WTC11 (cell line): ENCODE data around the gene CCM2. TPM values are rescaled to one million over a fixed set of nuclear protein-coding genes. Genes with fewer than 3 reads are reported as not detected.

Experiments
- CREB1 ChIP-seq: sonication (generic); formaldehyde crosslinking; IDR thresholded peaks from 2 replicates; pipeline ENCODE4 v1.8.0; 2023; ENCODE audit warnings: mild to moderate bottlenecking, missing genetic modification reagents
- ETV6 ChIP-seq: sonication (generic); formaldehyde crosslinking; IDR thresholded peaks from 2 replicates; pipeline ENCODE4 v1.8.1; 2022; ENCODE audit warnings: mild to moderate bottlenecking, missing genetic modification reagents
- FOXJ3 ChIP-seq: sonication (generic); formaldehyde crosslinking; IDR thresholded peaks from 2 replicates; pipeline ENCODE4 v1.9.0; 2021; ENCODE audit warnings: missing genetic modification reagents, mild to moderate bottlenecking, borderline replicate concordance
- HMGA2 ChIP-seq: fragments of 250-450 bp; sonication (Bioruptor Pico); IDR thresholded peaks from 2 replicates; pipeline ENCODE4 v1.4.0; 2021; ENCODE audit warnings: mild to moderate bottlenecking, moderate library complexity
- JAZF1 ChIP-seq: fragments of 250-450 bp; sonication (Bioruptor Pico); IDR thresholded peaks from 2 replicates; pipeline ENCODE4 v1.9.0; 2021; ENCODE audit warnings: moderate library complexity, mild to moderate bottlenecking, inconsistent platforms
- NFE2L1 ChIP-seq: sonication (generic); formaldehyde crosslinking; IDR thresholded peaks from 2 replicates; pipeline ENCODE4 v1.8.1; 2023; ENCODE audit warnings: missing genetic modification reagents
- PRRX2 ChIP-seq: fragments of 250-450 bp; sonication (Bioruptor Pico); IDR thresholded peaks from 2 replicates; pipeline ENCODE4 v1.8.0; 2021; ENCODE audit warnings: mild to moderate bottlenecking
- SMAD4 ChIP-seq: sonication (generic); formaldehyde crosslinking; IDR thresholded peaks from 2 replicates; pipeline ENCODE4 v1.8.0; 2022; ENCODE audit warnings: mild to moderate bottlenecking, missing genetic modification reagents
- SP1 ChIP-seq: sonication (generic); formaldehyde crosslinking; conservative IDR thresholded peaks from 2 replicates; pipeline ENCODE4 v1.8.1; 2022; ENCODE audit warnings: missing genetic modification reagents
- total RNA-seq: library from RNA; stranded (reverse); gene quantifications from 3 replicates; pipeline ENCODE4 v1.2.3, GENCODE V29; 2021
- TF ChIP-seq, protein P1 (sequence below): sonication (generic); formaldehyde crosslinking; conservative IDR thresholded peaks from 2 replicates; pipeline ENCODE4 v1.8.1; 2023; ENCODE audit warnings: mild to moderate bottlenecking, low read depth, missing genetic modification reagents, moderate library complexity
- TF ChIP-seq, protein P2 (sequence below): fragments of 250-450 bp; sonication (Bioruptor Pico); IDR thresholded peaks from 2 replicates; pipeline ENCODE4 v1.9.0; 2021; ENCODE audit warnings: moderate library complexity, mild to moderate bottlenecking, inconsistent platforms, borderline replicate concordance
- TF ChIP-seq, protein P3 (sequence below): sonication (generic); formaldehyde crosslinking; IDR thresholded peaks from 2 replicates; pipeline ENCODE4 v1.8.1; 2022; ENCODE audit warnings: low read depth, mild to moderate bottlenecking, moderate library complexity, missing genetic modification reagents, borderline replicate concordance
- TF ChIP-seq, protein P4 (sequence below): fragments of 250-450 bp; sonication (Bioruptor Pico); IDR thresholded peaks from 2 replicates; pipeline ENCODE4 v1.9.0; 2021; ENCODE audit warnings: mild to moderate bottlenecking, borderline replicate concordance
- TF ChIP-seq, protein P5 (sequence below): sonication (generic); formaldehyde crosslinking; IDR thresholded peaks from 2 replicates; pipeline ENCODE4 v1.8.0; 2022; ENCODE audit warnings: mild to moderate bottlenecking, missing genetic modification reagents
- TF ChIP-seq, protein P6 (sequence below): sonication (generic); formaldehyde crosslinking; IDR thresholded peaks from 2 replicates; pipeline ENCODE4 v1.8.1; 2023; ENCODE audit warnings: mild to moderate bottlenecking, moderate library complexity, missing genetic modification reagents
- TF ChIP-seq, protein P7 (sequence below): fragments of 250-450 bp; sonication (Bioruptor Pico); IDR thresholded peaks from 2 replicates; pipeline ENCODE4 v1.9.0; 2021; ENCODE audit warnings: mild to moderate bottlenecking
- TF ChIP-seq, protein P8 (sequence below): sonication (generic); formaldehyde crosslinking; IDR thresholded peaks from 2 replicates; pipeline ENCODE4 v1.8.1; 2023; ENCODE audit warnings: mild to moderate bottlenecking, missing genetic modification reagents, borderline replicate concordance

CCM2 gene
- total RNA-seq, 1 experiment from 2014 or later = 32.7 TPM

DNA sequence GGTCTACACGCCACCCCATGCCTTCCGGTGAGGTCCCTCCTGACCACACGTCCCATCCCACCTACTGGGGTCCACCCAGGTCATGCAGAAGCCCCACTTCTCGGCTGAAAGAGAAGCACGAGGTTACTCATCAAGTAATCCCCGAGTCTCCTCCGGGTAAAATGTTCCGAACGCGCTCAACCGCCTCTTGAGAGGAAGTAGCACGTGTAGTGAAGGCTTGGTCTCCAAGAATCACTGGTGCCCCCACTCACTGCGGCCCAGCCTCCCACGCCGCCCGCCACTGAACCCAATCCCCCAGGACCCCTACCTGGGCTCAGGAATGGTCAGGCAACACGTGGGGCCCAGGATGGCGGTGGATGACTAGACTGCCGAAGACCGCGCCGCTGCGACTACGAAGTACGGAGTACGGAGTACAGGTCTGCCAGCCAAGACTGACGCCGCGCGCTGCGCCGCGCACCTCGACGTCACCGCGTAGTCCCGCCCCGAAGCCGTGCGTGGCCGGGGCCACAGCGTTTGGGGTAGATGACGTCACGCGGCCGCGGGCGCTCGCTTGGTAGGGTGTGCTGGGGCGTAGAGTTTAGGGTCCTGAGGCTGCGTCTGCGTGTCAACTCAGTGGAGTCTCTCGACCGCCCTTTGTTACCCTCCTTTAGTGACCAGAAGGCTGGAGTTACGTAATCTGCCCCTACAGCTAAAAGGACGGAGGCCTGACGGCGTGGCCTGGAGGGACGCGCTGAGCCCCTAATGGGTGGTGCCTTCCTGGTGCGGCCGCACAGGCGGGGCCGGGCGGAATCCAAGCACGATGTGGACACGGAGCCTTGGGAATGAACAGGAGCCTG, 13.6 kb upstream of the CCM2 start (continued):
- TF ChIP-seq, protein P1, sequence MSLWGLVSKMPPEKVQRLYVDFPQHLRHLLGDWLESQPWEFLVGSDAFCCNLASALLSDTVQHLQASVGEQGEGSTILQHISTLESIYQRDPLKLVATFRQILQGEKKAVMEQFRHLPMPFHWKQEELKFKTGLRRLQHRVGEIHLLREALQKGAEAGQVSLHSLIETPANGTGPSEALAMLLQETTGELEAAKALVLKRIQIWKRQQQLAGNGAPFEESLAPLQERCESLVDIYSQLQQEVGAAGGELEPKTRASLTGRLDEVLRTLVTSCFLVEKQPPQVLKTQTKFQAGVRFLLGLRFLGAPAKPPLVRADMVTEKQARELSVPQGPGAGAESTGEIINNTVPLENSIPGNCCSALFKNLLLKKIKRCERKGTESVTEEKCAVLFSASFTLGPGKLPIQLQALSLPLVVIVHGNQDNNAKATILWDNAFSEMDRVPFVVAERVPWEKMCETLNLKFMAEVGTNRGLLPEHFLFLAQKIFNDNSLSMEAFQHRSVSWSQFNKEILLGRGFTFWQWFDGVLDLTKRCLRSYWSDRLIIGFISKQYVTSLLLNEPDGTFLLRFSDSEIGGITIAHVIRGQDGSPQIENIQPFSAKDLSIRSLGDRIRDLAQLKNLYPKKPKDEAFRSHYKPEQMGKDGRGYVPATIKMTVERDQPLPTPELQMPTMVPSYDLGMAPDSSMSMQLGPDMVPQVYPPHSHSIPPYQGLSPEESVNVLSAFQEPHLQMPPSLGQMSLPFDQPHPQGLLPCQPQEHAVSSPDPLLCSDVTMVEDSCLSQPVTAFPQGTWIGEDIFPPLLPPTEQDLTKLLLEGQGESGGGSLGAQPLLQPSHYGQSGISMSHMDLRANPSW (CRISPR knock-in tag) = no peak
- TF ChIP-seq, protein P2, sequence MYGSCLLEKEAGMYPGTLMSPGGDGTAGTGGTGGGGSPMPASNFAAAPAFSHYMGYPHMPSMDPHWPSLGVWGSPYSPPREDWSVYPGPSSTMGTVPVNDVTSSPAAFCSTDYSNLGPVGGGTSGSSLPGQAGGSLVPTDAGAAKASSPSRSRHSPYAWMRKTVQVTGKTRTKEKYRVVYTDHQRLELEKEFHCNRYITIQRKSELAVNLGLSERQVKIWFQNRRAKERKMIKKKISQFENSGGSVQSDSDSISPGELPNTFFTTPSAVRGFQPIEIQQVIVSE (CRISPR knock-in tag) = no peak
- TF ChIP-seq, protein P3, sequence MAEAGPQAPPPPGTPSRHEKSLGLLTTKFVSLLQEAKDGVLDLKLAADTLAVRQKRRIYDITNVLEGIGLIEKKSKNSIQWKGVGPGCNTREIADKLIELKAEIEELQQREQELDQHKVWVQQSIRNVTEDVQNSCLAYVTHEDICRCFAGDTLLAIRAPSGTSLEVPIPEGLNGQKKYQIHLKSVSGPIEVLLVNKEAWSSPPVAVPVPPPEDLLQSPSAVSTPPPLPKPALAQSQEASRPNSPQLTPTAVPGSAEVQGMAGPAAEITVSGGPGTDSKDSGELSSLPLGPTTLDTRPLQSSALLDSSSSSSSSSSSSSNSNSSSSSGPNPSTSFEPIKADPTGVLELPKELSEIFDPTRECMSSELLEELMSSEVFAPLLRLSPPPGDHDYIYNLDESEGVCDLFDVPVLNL (CRISPR knock-in tag) = no peak
- TF ChIP-seq, protein P4, sequence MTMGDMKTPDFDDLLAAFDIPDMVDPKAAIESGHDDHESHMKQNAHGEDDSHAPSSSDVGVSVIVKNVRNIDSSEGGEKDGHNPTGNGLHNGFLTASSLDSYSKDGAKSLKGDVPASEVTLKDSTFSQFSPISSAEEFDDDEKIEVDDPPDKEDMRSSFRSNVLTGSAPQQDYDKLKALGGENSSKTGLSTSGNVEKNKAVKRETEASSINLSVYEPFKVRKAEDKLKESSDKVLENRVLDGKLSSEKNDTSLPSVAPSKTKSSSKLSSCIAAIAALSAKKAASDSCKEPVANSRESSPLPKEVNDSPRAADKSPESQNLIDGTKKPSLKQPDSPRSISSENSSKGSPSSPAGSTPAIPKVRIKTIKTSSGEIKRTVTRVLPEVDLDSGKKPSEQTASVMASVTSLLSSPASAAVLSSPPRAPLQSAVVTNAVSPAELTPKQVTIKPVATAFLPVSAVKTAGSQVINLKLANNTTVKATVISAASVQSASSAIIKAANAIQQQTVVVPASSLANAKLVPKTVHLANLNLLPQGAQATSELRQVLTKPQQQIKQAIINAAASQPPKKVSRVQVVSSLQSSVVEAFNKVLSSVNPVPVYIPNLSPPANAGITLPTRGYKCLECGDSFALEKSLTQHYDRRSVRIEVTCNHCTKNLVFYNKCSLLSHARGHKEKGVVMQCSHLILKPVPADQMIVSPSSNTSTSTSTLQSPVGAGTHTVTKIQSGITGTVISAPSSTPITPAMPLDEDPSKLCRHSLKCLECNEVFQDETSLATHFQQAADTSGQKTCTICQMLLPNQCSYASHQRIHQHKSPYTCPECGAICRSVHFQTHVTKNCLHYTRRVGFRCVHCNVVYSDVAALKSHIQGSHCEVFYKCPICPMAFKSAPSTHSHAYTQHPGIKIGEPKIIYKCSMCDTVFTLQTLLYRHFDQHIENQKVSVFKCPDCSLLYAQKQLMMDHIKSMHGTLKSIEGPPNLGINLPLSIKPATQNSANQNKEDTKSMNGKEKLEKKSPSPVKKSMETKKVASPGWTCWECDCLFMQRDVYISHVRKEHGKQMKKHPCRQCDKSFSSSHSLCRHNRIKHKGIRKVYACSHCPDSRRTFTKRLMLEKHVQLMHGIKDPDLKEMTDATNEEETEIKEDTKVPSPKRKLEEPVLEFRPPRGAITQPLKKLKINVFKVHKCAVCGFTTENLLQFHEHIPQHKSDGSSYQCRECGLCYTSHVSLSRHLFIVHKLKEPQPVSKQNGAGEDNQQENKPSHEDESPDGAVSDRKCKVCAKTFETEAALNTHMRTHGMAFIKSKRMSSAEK (CRISPR knock-in tag) = no peak; the same call in 1 of the 2 replicates
- TF ChIP-seq PRRX2 (CRISPR knock-in tag) = no peak
- peak; percentile 97 for TF ChIP-seq SP1 (CRISPR knock-in tag)
- TF ChIP-seq, protein P5, sequence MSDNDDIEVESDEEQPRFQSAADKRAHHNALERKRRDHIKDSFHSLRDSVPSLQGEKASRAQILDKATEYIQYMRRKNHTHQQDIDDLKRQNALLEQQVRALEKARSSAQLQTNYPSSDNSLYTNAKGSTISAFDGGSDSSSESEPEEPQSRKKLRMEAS (CRISPR knock-in tag) = peak; percentile 99
- TF ChIP-seq FOXJ3 (CRISPR knock-in tag) = no peak
- TF ChIP-seq JAZF1 (CRISPR knock-in tag) = no peak
- TF ChIP-seq SMAD4 (CRISPR knock-in tag) = no peak
- TF ChIP-seq, protein P6, sequence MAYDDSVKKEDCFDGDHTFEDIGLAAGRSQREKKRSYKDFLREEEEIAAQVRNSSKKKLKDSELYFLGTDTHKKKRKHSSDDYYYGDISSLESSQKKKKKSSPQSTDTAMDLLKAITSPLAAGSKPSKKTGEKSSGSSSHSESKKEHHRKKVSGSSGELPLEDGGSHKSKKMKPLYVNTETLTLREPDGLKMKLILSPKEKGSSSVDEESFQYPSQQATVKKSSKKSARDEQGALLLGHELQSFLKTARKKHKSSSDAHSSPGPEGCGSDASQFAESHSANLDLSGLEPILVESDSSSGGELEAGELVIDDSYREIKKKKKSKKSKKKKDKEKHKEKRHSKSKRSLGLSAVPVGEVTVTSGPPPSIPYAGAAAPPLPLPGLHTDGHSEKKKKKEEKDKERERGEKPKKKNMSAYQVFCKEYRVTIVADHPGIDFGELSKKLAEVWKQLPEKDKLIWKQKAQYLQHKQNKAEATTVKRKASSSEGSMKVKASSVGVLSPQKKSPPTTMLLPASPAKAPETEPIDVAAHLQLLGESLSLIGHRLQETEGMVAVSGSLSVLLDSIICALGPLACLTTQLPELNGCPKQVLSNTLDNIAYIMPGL (CRISPR knock-in tag) = peak; percentile 22; the same call in 1 of the 2 replicates
- TF ChIP-seq, protein P7, sequence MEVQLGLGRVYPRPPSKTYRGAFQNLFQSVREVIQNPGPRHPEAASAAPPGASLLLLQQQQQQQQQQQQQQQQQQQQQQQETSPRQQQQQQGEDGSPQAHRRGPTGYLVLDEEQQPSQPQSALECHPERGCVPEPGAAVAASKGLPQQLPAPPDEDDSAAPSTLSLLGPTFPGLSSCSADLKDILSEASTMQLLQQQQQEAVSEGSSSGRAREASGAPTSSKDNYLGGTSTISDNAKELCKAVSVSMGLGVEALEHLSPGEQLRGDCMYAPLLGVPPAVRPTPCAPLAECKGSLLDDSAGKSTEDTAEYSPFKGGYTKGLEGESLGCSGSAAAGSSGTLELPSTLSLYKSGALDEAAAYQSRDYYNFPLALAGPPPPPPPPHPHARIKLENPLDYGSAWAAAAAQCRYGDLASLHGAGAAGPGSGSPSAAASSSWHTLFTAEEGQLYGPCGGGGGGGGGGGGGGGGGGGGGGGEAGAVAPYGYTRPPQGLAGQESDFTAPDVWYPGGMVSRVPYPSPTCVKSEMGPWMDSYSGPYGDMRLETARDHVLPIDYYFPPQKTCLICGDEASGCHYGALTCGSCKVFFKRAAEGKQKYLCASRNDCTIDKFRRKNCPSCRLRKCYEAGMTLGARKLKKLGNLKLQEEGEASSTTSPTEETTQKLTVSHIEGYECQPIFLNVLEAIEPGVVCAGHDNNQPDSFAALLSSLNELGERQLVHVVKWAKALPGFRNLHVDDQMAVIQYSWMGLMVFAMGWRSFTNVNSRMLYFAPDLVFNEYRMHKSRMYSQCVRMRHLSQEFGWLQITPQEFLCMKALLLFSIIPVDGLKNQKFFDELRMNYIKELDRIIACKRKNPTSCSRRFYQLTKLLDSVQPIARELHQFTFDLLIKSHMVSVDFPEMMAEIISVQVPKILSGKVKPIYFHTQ = peak; percentile 74; the same call in 1 of the 2 replicates
- no peak for TF ChIP-seq HMGA2 (CRISPR knock-in tag)
- TF ChIP-seq NFE2L1 (CRISPR knock-in tag) = peak; percentile 88
- TF ChIP-seq, protein P8, sequence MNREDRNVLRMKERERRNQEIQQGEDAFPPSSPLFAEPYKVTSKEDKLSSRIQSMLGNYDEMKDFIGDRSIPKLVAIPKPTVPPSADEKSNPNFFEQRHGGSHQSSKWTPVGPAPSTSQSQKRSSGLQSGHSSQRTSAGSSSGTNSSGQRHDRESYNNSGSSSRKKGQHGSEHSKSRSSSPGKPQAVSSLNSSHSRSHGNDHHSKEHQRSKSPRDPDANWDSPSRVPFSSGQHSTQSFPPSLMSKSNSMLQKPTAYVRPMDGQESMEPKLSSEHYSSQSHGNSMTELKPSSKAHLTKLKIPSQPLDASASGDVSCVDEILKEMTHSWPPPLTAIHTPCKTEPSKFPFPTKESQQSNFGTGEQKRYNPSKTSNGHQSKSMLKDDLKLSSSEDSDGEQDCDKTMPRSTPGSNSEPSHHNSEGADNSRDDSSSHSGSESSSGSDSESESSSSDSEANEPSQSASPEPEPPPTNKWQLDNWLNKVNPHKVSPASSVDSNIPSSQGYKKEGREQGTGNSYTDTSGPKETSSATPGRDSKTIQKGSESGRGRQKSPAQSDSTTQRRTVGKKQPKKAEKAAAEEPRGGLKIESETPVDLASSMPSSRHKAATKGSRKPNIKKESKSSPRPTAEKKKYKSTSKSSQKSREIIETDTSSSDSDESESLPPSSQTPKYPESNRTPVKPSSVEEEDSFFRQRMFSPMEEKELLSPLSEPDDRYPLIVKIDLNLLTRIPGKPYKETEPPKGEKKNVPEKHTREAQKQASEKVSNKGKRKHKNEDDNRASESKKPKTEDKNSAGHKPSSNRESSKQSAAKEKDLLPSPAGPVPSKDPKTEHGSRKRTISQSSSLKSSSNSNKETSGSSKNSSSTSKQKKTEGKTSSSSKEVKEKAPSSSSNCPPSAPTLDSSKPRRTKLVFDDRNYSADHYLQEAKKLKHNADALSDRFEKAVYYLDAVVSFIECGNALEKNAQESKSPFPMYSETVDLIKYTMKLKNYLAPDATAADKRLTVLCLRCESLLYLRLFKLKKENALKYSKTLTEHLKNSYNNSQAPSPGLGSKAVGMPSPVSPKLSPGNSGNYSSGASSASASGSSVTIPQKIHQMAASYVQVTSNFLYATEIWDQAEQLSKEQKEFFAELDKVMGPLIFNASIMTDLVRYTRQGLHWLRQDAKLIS (CRISPR knock-in tag) = peak; percentile 41; the same call in 1 of the 2 replicates
- TF ChIP-seq ETV6 (CRISPR knock-in tag) = peak; percentile 92
- peak; percentile 82; the same call in 1 of the 2 replicates for TF ChIP-seq CREB1
